Upper lobe of left lung (tissue), 4 donors: ENCODE measurements around the gene TAS2R19.

Experiments used
- CTCF ChIP-seq, 6 experiments: fragments of 450-650 bp in 4 of 6; fragments of 200-600 bp in 2 of 6; sonication (generic) in 2 of 6; IDR thresholded peaks; one replicate each; pipeline ENCODE4 v1.5.1; 2016 to 2019; ENCODE audit warnings: antibody characterized with exemption in 6 of 6
- EP300 ChIP-seq, 4 donors: sonication (generic); formaldehyde crosslinking; IDR thresholded peaks; one replicate each; pipeline ENCODE4 v1.5.1; 2017; ENCODE audit warnings: antibody characterized with exemption in 4 of 4, control low read depth in 2 of 4
- POLR2A ChIP-seq, 4 donors: fragments of 450-650 bp; IDR thresholded peaks; one replicate each; pipeline ENCODE4 v1.5.1; 2016 to 2017; ENCODE audit warnings: antibody characterized with exemption in 4 of 4, mild to moderate bottlenecking in 2 of 4
- POLR2AphosphoS5 ChIP-seq, 2 donors: sonication (generic); formaldehyde crosslinking; IDR thresholded peaks; one replicate each; pipeline ENCODE4 v1.5.1; 2017; ENCODE audit warnings: antibody characterized with exemption in 2 of 2

DNA sequence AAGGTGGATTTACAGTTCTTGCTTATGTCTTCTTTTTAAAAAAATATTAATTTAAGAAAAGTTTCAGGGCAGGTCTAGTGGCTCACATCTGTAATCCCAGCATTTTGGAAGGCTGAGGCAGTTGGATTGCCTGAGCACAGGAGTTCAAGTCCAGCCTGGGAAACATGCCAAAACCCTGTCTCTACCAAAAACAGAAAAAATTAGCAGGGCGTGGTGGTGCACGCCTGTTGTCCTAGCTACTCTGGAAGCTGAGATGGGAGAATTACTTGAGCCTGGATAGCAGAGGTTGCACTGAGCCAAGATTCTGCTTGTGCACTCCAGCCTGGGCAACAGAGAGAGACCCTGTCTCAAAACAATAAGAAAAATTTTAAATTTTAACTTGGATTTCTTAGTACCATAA lies 45.1 kb upstream of the TAS2R19 start:
- TF ChIP-seq CTCF (IDR thresholded peaks at IDR 0.05) = no peak
- no peak for TF ChIP-seq POLR2A (IDR thresholded peaks at IDR 0.05)
- TF ChIP-seq POLR2AphosphoS5 (IDR thresholded peaks at IDR 0.05) = no peak
- TF ChIP-seq EP300 (IDR thresholded peaks at IDR 0.05) = no peak
